HUES6 (cell line): ENCODE results near the gene MRPS23.
A peak's percentile ranks its signal among the peaks of the same experiment; 100 is the strongest.

Experiments used
- H3K27ac ChIP-seq: 2 replicates; pipeline ENCODE4 v1.7.0; 2013; ENCODE audit warnings: low read depth, mild to moderate bottlenecking, low read length, inconsistent platforms
- H3K27me3 ChIP-seq: 2 replicates; pipeline ENCODE4 v1.6.1; 2013; ENCODE audit warnings: low read length; ENCODE audit not compliant: control insufficient read depth, insufficient read depth
- H3K36me3 ChIP-seq: 2 replicates; pipeline ENCODE4 v1.6.1; 2013; ENCODE audit warnings: low read length; ENCODE audit not compliant: control insufficient read depth, insufficient read depth
- H3K4me1 ChIP-seq: 2 replicates; pipeline ENCODE4 v1.6.1; 2013; ENCODE audit warnings: low read length; ENCODE audit not compliant: control insufficient read depth, insufficient read depth
- H3K4me3 ChIP-seq: 2 replicates; pipeline ENCODE4 v1.5.1; 2013; ENCODE audit warnings: low read depth, low read length
- H3K9ac ChIP-seq: one replicate; pipeline ENCODE4 v1.6.1; 2013; ENCODE audit warnings: mild to moderate bottlenecking, low read length
- H3K9me3 ChIP-seq: 2 replicates; pipeline ENCODE4 v1.6.1; 2013; ENCODE audit warnings: low read depth, low read length; ENCODE audit not compliant: control insufficient read depth, insufficient read depth

MRPS23 gene

GRCh38 chr17:57832314-57833178 lies 17.3 kb downstream of the MRPS23 start:
- Histone ChIP-seq H3K9ac (peak overlapping the region; percentile 47), H3K27ac (no peak overlapping the region), H3K4me1 (peaks cover 19% of the 10 kb centered on the region), H3K4me3 (peak overlapping the region; percentile 58), H3K27me3 (no peaks in the 10 kb centered on the region), H3K9me3 (no peaks in the 10 kb centered on the region), H3K36me3 (peaks cover 5% of the 10 kb centered on the region)

- H3K36me3 ChIP-seq: no peaks in the 10 kb centered on the region
- peaks cover 19% of the 10 kb centered on the region for H3K4me1 ChIP-seq
- no peaks in the 10 kb centered on the region for H3K9me3 ChIP-seq
- H3K4me3 ChIP-seq: no peak overlapping the region
- no peak overlapping the region for H3K9ac ChIP-seq
- H3K27ac ChIP-seq: no peak overlapping the region
- no peaks in the 10 kb centered on the region for H3K27me3 ChIP-seq
These were observed 19.0 kb downstream of the MRPS23 start for GRCh38 chr17:57830880-57831279.

GRCh38 chr17:57823469-57824401 lies 26.1 kb downstream of the MRPS23 start:
- Histone ChIP-seq H3K4me3 (no peak overlapping the region), H3K27me3 (no peaks in the 10 kb centered on the region), H3K36me3 (no peaks in the 10 kb centered on the region), H3K4me1 (no peaks in the 10 kb centered on the region), H3K9me3 (no peaks in the 10 kb centered on the region), H3K27ac (no peak overlapping the region), H3K9ac (no peak overlapping the region)

GRCh38 chr17:57819867-57820266 lies 30.0 kb downstream of the MRPS23 start:
- Histone ChIP-seq H3K9me3 (no peaks in the 10 kb centered on the region), H3K4me3 (no peak overlapping the region), H3K36me3 (no peaks in the 10 kb centered on the region), H3K4me1 (no peaks in the 10 kb centered on the region), H3K27me3 (no peaks in the 10 kb centered on the region), H3K27ac (no peak overlapping the region), H3K9ac (no peak overlapping the region)

GRCh38 chr17:57819285-57819684 lies 30.6 kb downstream of the MRPS23 start:
- Histone ChIP-seq H3K27ac (no peak overlapping the region), H3K9me3 (no peaks in the 10 kb centered on the region), H3K36me3 (no peaks in the 10 kb centered on the region), H3K4me1 (no peaks in the 10 kb centered on the region), H3K27me3 (no peaks in the 10 kb centered on the region), H3K4me3 (no peak overlapping the region), H3K9ac (no peak overlapping the region)

- H3K36me3 ChIP-seq: no peaks in the 10 kb centered on the region
- H3K4me1 ChIP-seq: no peaks in the 10 kb centered on the region
- no peak overlapping the region for H3K9ac ChIP-seq
- no peaks in the 10 kb centered on the region for H3K27me3 ChIP-seq
- H3K4me3 ChIP-seq: no peak overlapping the region
- H3K27ac ChIP-seq: no peak overlapping the region
- no peaks in the 10 kb centered on the region for H3K9me3 ChIP-seq
These were observed 31.8 kb downstream of the MRPS23 start for GRCh38 chr17:57818066-57818465.

DNA sequence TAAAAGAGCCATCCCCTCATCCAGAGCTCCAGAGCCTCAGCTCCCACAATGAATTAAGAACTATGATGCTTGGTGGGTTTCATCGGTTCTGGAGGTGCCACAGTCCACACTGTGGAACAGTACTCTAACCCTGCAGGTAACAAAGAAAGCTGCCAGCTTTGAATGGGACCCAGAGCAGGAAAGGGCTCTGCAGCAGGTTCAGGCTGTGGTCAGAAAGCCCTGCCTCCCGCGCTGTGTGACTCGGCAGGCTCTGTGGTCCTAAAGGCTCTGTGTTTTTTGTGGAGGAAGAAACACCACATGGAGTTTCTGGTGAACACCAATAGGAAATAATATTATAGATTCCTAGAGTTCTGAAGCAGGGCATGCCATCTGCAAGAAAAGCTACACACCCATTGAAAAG lies 32.5 kb downstream of the MRPS23 start:
- Histone ChIP-seq H3K4me1 (no peaks in the 10 kb centered on the region), H3K36me3 (no peaks in the 10 kb centered on the region), H3K27ac (no peak overlapping the region), H3K9me3 (no peaks in the 10 kb centered on the region), H3K9ac (no peak overlapping the region), H3K27me3 (no peaks in the 10 kb centered on the region), H3K4me3 (no peak overlapping the region)

DNA sequence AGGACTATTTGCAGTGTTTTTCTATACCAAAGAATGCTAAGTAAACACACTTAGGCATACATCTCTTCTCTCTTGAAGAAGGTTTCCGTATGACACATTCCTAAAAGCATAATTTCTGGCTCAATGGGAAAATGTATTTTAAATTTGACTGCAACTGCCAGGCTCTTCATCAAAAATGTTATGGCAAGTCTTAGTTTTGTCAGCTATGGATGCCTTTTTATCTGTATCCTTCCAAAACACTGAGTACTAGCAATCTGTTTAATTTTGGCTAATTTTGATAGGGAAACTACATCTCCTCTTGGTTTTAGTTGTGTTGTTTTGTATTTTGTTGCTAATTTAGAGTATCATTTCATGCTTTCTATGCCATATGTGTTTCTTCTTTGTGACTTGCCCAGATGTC lies 35.4 kb downstream of the MRPS23 start:
- Histone ChIP-seq H3K9ac (no peak overlapping the region), H3K36me3 (no peaks in the 10 kb centered on the region), H3K27ac (no peak overlapping the region), H3K4me1 (0 out of 2 replicates have a peak, but pooled peaks cover 5% of the 10 kb centered on the region), H3K4me3 (no peak overlapping the region), H3K9me3 (no peaks in the 10 kb centered on the region), H3K27me3 (no peaks in the 10 kb centered on the region)

GRCh38 chr17:57811638-57812280 lies 38.1 kb downstream of the MRPS23 start:
- H3K4me3 ChIP-seq: no peak overlapping the region
- H3K4me1 ChIP-seq: 0 out of 2 replicates have a peak, but pooled peaks cover 5% of the 10 kb centered on the region
- no peak overlapping the region for H3K9ac ChIP-seq
- H3K9me3 ChIP-seq: no peaks in the 10 kb centered on the region
- no peaks in the 10 kb centered on the region for H3K27me3 ChIP-seq
- H3K36me3 ChIP-seq: no peaks in the 10 kb centered on the region
- H3K27ac ChIP-seq: no peak overlapping the region

DNA sequence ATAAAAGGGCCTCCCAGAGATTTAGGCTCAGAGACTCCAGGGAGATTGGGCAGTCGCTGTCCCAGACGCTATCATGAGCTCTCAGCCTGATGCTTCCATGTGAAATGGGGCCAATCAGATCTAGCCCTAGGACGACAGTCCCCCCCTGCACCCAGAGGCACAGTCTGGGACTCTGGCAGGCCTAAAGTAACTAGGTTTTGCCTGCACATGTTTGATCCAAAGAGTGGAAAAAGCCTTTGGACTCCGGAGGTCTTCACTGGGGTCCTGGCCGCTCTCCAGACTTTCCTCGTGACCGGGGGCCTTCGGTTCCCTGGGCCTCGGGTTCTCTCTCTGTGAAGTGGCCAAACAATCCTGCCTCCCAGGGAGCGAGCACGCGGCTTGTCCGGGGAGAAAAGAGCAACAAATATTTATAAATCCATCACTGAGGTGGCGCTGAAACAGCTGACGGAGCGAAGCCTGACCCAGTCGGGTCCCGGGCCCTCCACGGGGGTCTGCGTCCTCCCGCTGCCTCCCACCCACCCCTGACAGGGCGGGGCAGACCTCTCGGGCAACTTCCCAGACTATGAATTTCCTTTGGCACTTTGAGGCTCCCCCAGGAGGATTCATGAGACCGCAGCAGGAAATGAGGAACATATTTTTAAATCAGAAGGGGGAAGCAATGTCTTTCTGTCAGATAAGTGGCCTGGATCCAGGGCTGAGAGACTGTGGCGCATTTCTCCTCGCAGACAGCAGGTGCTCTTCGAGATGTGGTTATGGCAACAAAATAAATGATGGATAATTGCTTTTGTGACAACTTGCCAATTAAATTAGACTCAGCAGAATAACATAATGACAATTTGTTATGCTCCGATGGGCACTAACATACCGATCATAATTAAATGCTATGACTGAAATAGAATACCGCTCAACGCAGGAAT lies 38.9 kb downstream of the MRPS23 start:
- Histone ChIP-seq H3K27ac (no peak overlapping the region), H3K4me1 (0 out of 2 replicates have a peak, but pooled peaks cover 5% of the 10 kb centered on the region), H3K27me3 (no peaks in the 10 kb centered on the region), H3K9ac (no peak overlapping the region), H3K4me3 (no peak overlapping the region), H3K36me3 (no peaks in the 10 kb centered on the region), H3K9me3 (no peaks in the 10 kb centered on the region)
